SK-N-SH treated with all-trans-retinoic acid at 6 μM for 48 hours (cell line): Measurements from ENCODE around the gene LCN2.

Experiments
- RARB ChIP-seq: fragments of 250-450 bp; sonication (Bioruptor Pico); IDR thresholded peaks from 2 replicates; pipeline ENCODE4 v1.8.0; 2021; ENCODE audit warnings: mild to moderate bottlenecking, moderate library complexity
- TCF4 ChIP-seq: fragments of 250-450 bp; sonication (Bioruptor Pico); IDR thresholded peaks from 2 replicates; pipeline ENCODE4 v1.8.0; 2021; ENCODE audit warnings: mild to moderate bottlenecking, moderate library complexity, borderline replicate concordance
- ZFP3 ChIP-seq: fragments of 250-450 bp; sonication (Bioruptor Pico); IDR thresholded peaks from 2 replicates; pipeline ENCODE4 v1.5.0; 2020; ENCODE audit warnings: mild to moderate bottlenecking, moderate library complexity

GRCh38 chr9:128128836-128129590 is 20.2 kb upstream of the LCN2 start:
- TF ChIP-seq ZFP3 (CRISPR knock-in tag) (no peak), TCF4 (CRISPR knock-in tag) (no peak), RARB (CRISPR knock-in tag) (no peak)
